ELF-1 (cell line): Measurements from ENCODE around the gene AKR1C1.
"Not testable (repeated sequence)": the region's sequence is repeated elsewhere in the genome, so short reads cannot be mapped to it uniquely, and the experiment has no call there.

Experiments
- DNase-seq: peaks from one replicate; pipeline ENCODE4 v3.0.0-alpha.2; 2016; ENCODE audit warnings: low read depth, low spot score

The AKR1C1 gene

GRCh38 chr10:4983615-4984216 is 20.5 kb downstream of the AKR1C1 start:
- DNase-seq: no peak

GRCh38 chr10:4984223-4984622 is 21.0 kb downstream of the AKR1C1 start:
- DNase-seq: no peak

GRCh38 chr10:4984971-4985594 is 21.9 kb downstream of the AKR1C1 start:
- DNase-seq: no peak

- DNase-seq: not testable (repeated sequence)
Observed at GRCh38 chr10:4988000-4988641, 24.9 kb downstream of the AKR1C1 start.

GRCh38 chr10:4990217-4990616 is 27.0 kb downstream of the AKR1C1 start:
- no peak for DNase-seq

DNA sequence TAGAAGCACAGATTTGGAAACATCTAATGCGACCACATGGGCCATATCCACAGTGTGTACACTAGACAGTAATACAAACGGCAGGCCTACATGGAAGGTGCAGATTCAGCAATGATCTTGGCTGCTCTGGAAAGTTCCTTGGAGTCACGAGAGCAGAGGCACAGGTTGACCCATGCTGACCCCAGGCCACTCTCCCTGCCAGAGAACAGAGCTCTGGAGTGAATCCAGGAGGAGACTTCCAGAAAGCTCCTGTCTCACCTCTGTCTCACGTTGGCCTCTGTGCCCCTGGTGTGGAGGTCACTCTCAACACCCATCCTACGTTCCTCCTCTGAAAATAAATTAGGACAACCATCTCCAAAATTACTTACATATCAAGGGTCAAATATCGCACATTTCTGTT is 28.2 kb downstream of the AKR1C1 start:
- not testable (repeated sequence) for DNase-seq

DNA sequence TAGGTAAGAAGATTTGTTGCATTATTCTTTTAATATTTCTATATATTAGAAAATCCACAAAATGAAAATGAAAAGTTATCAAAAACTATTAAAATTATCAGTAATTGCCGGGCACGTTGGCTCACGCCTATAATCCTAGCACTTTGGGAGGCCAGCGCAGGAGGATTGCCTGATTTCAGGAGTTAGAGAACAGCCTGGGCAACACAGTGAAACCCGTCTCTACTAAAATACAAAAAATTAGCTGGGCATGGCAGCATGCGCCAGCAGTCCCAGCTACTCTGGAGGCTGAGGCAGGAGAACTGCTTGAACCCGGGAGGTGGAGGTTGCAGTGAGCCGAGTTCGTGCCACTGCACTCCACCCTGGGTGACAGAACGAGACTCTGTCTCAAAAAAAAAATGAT is 29.3 kb downstream of the AKR1C1 start:
- not testable (repeated sequence) for DNase-seq

- DNase-seq: not testable (repeated sequence)
Observed at GRCh38 chr10:4994260-4994659, 31.0 kb downstream of the AKR1C1 start.

- DNase-seq: no peak
Observed at GRCh38 chr10:4998671-4999070, 35.5 kb downstream of the AKR1C1 start.

- DNase-seq: no peak
Observed at GRCh38 chr10:5002013-5002727, 39.0 kb downstream of the AKR1C1 start.

DNA sequence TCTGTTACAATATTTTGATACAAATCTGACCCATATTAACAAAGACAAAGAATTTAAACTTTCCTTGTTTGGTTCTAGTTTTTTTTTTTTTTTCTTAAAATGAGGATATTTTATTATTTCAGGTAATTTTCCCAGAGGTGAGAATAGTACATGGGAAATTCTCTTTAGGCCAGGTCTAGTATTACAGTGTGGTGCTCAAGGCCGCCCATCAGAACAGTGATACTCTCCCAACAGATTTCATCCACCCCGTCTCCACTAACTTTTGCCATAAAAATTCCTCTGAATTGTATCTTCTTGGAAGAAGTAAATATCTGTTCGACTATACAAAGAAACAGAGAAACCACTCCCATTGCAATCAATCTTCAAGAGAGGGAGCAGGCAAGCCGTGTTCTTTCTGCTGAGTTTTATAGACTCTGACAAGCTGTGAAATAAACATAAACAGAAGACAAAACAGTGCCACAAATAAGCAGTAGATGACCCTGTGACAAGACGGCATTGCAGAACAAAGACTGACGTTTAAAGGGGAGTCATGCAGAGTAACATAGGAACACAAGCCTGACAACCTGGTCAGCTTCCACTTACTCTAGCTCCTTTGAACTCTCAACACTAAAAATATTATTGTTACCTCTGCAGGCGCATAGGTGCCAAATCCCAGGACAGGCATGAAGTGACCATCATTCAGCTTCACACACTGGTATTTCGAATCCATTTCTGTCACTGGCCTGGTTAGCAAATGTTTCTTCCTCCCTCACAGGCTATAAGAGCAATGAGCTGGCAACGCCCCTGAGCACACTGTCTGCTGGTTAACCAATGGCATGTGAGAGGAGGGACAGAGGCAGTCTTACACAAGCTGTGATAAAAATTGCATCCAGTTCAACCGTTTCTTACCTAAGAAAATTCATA is 40.2 kb downstream of the AKR1C1 start, which contains the start of gene AKR1C2:
AKR1C2 (minus strand) TSS at position 731 of the 903 bp plus-strand sequence; CDS start at position 709, 22 bp downstream.
- DNase-seq: not testable (repeated sequence)

DNA sequence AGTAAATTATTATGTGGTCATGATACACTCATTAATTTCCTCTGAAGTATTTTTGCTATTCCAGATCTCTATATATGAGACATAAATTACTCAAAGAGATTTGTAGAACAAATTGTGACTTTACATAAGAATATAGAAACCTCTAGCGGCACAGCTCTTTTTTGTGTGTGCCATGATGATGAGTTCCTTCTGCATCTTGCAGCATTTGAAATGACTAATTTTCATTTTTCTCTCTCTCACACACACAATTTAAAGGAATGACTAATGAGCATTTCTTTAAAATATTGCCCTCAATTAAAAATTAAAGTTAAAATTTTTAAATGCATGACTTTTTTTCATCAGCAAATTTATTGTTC is 40.8 kb downstream of the AKR1C1 start:
- DNase-seq: not testable (repeated sequence)

DNA sequence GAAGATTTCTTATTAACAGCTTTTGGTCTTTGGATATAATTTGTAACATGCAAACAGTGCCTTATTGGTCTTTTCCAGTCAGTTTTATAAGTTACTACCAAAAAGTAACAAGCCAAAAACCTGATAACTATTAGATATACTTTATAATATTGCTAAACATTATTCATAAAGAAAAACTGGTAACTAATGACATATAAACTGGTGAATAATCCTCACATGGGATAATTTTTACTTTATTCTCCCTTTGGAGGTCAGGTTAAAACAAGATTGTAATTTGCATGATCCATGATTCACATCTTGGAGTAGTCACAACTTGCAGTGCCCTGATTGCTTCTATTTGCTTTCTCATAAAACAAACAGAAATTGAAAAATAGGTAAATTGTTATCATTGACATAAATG is 41.3 kb downstream of the AKR1C1 start:
- DNase-seq: not testable (repeated sequence)

DNA sequence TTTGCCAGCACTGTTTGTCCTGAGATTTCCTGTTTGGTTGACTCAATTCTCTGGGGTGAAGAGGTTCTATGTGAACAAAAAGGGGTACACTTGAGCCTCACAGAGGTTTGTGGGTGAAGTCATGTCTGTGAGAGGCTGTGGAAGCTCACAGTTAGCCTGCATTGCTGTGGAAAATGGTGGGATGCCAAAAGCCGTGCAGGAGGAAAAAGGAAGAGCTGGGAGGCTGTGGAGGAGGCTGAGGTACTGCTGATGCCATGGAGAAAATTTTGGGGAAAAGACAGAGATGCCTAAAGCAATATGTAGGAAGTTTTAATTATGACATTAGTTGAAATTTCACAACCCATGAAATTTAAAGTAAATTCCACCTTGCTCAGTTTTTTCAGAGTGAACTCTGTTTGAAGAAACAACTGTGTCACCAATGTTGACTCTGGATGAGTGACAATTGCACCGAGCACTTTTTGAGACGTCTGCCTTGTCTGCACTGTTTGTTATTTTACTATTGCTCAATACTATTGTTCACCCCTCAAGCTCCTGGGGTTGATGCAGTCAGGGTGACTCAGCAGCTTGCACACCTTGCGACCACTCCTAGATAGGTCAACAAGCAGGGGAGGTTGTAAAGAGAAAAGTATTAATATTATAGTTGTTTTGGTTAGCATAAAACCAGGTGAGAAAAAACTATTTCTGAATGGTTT is 45.8 kb downstream of the AKR1C1 start:
- not testable (repeated sequence) for DNase-seq

DNA sequence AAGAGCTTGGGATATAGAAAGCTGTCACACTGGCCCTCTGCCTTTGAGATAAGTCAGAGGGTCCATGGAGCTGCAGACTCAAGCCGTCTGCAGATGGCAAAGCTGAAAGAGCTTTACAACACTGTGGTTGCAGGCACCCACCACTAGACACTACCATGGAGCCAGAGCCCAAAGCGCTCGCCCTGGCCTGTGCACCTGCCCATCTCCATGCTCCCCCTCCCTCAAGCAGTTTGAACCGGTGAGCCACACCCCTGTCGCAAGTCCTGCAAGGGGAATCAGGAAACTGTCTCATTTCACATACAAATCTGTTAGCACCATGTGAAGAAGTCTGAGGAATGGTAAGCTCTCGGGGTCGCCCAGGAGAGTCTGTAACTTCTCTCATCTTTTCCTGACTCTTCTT is 46.8 kb downstream of the AKR1C1 start:
- DNase-seq: not testable (repeated sequence)

DNA sequence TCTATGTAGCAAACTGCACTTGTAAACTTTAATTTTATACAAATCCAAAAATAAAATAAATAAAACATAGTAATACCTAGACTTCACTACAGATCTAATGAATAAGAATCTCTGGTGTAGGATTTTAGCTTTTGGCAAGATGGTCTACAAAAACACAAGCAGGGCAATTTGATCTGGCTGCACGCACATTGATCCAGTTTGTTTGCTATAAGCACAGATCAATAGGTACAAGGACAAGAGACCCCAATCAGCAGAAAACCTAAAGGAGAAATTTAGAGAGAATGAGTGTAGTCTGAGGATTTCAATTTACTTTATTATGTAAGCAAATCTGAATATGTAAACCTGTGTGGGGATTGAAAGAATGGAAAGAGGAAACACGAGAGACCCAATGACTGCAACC is 48.2 kb downstream of the AKR1C1 start:
- DNase-seq: not testable (repeated sequence)

GRCh38 chr10:5012595-5012994 is 49.4 kb downstream of the AKR1C1 start:
- DNase-seq: no peak

DNA sequence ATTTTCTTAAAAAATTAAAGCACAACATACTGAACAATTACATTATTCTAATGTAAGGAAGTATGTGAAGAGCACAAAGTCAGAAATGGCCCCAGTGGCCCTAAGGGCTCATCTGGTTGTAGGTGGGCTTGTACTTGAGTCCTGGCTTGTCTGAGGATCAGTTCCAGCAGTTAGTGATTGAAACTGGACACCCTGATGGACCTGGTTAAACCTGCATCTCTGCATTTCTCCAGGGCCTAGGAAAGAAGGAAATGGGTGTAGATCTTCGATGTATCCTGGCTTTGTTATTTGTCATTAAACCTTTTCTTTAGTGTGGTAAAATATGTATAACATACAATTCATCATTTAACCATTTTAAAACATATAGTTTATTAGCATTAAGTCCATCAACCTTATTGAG is 50.2 kb downstream of the AKR1C1 start:
- peak; percentile 17 for DNase-seq

DNA sequence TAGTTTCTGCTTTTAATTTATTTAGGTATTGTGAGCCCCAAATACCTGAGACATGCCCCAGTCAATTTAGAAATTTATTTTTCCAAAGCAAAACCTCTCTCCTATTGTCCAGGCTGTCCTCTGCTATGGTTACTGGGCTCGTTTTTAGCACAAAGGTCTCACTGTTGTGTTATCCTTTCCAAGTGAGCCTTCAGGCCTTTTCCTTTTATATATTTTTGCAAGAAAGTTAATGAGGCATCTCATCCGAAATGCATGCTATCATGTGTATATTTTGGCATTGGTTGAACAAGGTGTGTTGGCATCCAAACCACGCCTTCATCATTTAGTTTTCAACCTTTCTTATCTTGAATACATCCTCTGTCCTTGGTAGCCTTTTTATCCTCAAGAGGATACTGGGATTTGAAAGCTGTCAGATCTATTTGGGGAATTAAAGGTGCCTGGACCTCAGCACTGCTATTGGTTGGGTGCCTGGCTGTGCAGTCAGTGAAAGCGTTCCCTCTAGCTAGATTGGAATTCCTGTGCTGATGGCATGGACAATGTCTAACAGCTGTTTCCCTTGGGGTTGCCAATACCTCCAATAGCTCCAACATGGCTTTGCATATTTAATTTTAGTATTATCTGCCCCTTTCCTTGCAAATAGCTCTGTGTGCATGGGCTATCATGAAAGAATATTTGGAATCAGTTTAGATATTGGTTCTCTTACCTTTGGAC is 51.1 kb downstream of the AKR1C1 start:
- not testable (repeated sequence) for DNase-seq

- no peak for DNase-seq
Observed at GRCh38 chr10:5014936-5015335, 51.7 kb downstream of the AKR1C1 start.
